ENCODE measurements around the gene SF3B4. TPM values are rescaled to one million over a fixed set of nuclear protein-coding genes. Genes with fewer than 3 reads are reported as not detected.

SF3B4 gene
- total RNA-seq, 2 experiments from 2014 or later, result 16.7 to 70.4 TPM

GRCh38 chr1:149972547-149972946, 44.9 kb upstream of the SF3B4 start:
- Histone ChIP-seq H3K79me2 (ENCODE audit: insufficient read depth, low read depth, low read length) (no peaks in the 10 kb centered on the region), H3K36me3 (ENCODE audit: insufficient read depth, low read length) (no peaks in the 10 kb centered on the region), H2AFZ (ENCODE audit: low read length) (no peak overlapping the region), H4K20me1 (ENCODE audit: insufficient read depth, low read length) (peaks cover 4% of the 10 kb centered on the region; the same call in 1 of the 2 replicates), H3K4me3 (ENCODE audit: low read depth, low read length, poor library complexity, severe bottlenecking) (no peak overlapping the region), H3K4me1 (ENCODE audit: insufficient read depth, low read length, poor library complexity, severe bottlenecking) (no peaks in the 10 kb centered on the region), H3K9me3 (ENCODE audit: low read length) (no peaks in the 10 kb centered on the region), H3K9me2 (ENCODE audit: insufficient read depth, low read length) (no peaks in the 10 kb centered on the region), H3K27ac (ENCODE audit: low read depth, low read length, poor library complexity, severe bottlenecking) (no peak overlapping the region), H3K4me2 (ENCODE audit: low read length) (no peak overlapping the region)
- CTCF ChIA-PET (ENCODE audit: unreplicated experiment), result no interaction called here
- POLR2A ChIA-PET, result interaction anchor here (0.6 kb wide), 1 partner anchor 31 kb away, joined by 3 read pairs; no protein-coding TSS in a partner anchor
- TF ChIP-seq, protein P1, sequence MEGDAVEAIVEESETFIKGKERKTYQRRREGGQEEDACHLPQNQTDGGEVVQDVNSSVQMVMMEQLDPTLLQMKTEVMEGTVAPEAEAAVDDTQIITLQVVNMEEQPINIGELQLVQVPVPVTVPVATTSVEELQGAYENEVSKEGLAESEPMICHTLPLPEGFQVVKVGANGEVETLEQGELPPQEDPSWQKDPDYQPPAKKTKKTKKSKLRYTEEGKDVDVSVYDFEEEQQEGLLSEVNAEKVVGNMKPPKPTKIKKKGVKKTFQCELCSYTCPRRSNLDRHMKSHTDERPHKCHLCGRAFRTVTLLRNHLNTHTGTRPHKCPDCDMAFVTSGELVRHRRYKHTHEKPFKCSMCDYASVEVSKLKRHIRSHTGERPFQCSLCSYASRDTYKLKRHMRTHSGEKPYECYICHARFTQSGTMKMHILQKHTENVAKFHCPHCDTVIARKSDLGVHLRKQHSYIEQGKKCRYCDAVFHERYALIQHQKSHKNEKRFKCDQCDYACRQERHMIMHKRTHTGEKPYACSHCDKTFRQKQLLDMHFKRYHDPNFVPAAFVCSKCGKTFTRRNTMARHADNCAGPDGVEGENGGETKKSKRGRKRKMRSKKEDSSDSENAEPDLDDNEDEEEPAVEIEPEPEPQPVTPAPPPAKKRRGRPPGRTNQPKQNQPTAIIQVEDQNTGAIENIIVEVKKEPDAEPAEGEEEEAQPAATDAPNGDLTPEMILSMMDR (conservative IDR thresholded peaks at IDR 0.05; ENCODE audit: low read length), result no peak
- TF ChIP-seq EZH2phosphoT487 (IDR thresholded peaks at IDR 0.05; ENCODE audit: borderline replicate concordance, low read depth, low read length), result no peak
- no peak for DNase-seq (ENCODE audit: low spot score)
- intact Hi-C loops (cut with micrococcal nuclease; ENCODE audit: unreplicated experiment), result no loop called here
- no TSS peak for BruUV-seq (replicated peaks)

GRCh38 chr1:149967646-149968045, 40.0 kb upstream of the SF3B4 start:
- TF ChIP-seq EZH2phosphoT487 (IDR thresholded peaks at IDR 0.05; ENCODE audit: borderline replicate concordance, low read depth, low read length), result no peak
- TF ChIP-seq, protein P1 (conservative IDR thresholded peaks at IDR 0.05; ENCODE audit: low read length), result no peak
- CTCF ChIA-PET (ENCODE audit: unreplicated experiment), result no interaction called here

GRCh38 chr1:149967041-149967440, 39.4 kb upstream of the SF3B4 start:
- no peaks in the 10 kb centered on the region for H3K79me2 ChIP-seq (ENCODE audit: insufficient read depth, low read depth, low read length)
- ChIA-PET CTCF (ENCODE audit: unreplicated experiment) (no interaction called here), POLR2A (no interaction called here)
- TF ChIP-seq EZH2phosphoT487 (IDR thresholded peaks at IDR 0.05; ENCODE audit: borderline replicate concordance, low read depth, low read length), result no peak
- TF ChIP-seq, protein P1 (conservative IDR thresholded peaks at IDR 0.05; ENCODE audit: low read length), result no peak
- H2AFZ ChIP-seq (ENCODE audit: low read length), result no peak overlapping the region
- H3K4me3 ChIP-seq (ENCODE audit: low read depth, low read length, poor library complexity, severe bottlenecking), result no peak overlapping the region
- peaks cover 4% of the 10 kb centered on the region for H3K4me1 ChIP-seq (ENCODE audit: insufficient read depth, low read length, poor library complexity, severe bottlenecking)
- no peaks in the 10 kb centered on the region for H3K9me3 ChIP-seq (ENCODE audit: low read length)
- no peak overlapping the region for H3K4me2 ChIP-seq (ENCODE audit: low read length)
- BruUV-seq (replicated peaks), result no TSS peak
- DNase-seq (ENCODE audit: low spot score), result no peak
- intact Hi-C loops (cut with micrococcal nuclease; ENCODE audit: unreplicated experiment), result no loop called here
- H3K27ac ChIP-seq (ENCODE audit: low read depth, low read length, poor library complexity, severe bottlenecking), result no peak overlapping the region
- H3K36me3 ChIP-seq (ENCODE audit: insufficient read depth, low read length), result no peaks in the 10 kb centered on the region
- peaks cover 4% of the 10 kb centered on the region; the same call in 1 of the 2 replicates for H4K20me1 ChIP-seq (ENCODE audit: insufficient read depth, low read length)
- no peaks in the 10 kb centered on the region for H3K9me2 ChIP-seq (ENCODE audit: insufficient read depth, low read length)

More at GRCh38 chr1:149967646-149968045, 40.0 kb upstream of the SF3B4 start:
- H3K27ac ChIP-seq (ENCODE audit: low read depth, low read length, poor library complexity, severe bottlenecking), result no peak overlapping the region
- no peak overlapping the region for H3K4me3 ChIP-seq (ENCODE audit: low read depth, low read length, poor library complexity, severe bottlenecking)
- no peak overlapping the region for H3K4me2 ChIP-seq (ENCODE audit: low read length)
- no peaks in the 10 kb centered on the region for H3K4me1 ChIP-seq (ENCODE audit: insufficient read depth, low read length, poor library complexity, severe bottlenecking)
- no TSS peak for BruUV-seq (replicated peaks)
- DNase-seq (ENCODE audit: low spot score), result no peak
- POLR2A ChIA-PET, result interaction anchor here (0.7 kb wide), 1 partner anchor 59 kb away, joined by 4 read pairs; no protein-coding TSS in a partner anchor
- H3K79me2 ChIP-seq (ENCODE audit: insufficient read depth, low read depth, low read length), result no peaks in the 10 kb centered on the region
- peaks cover 4% of the 10 kb centered on the region; the same call in 1 of the 2 replicates for H4K20me1 ChIP-seq (ENCODE audit: insufficient read depth, low read length)
- intact Hi-C loops (cut with micrococcal nuclease; ENCODE audit: unreplicated experiment), result no loop called here
- H3K36me3 ChIP-seq (ENCODE audit: insufficient read depth, low read length), result no peaks in the 10 kb centered on the region
- no peaks in the 10 kb centered on the region for H3K9me3 ChIP-seq (ENCODE audit: low read length)
- H2AFZ ChIP-seq (ENCODE audit: low read length), result no peak overlapping the region
- H3K9me2 ChIP-seq (ENCODE audit: insufficient read depth, low read length), result no peaks in the 10 kb centered on the region
